MM.1S (cell line): ENCODE measurements around the gene PXMP4.

Experiments
- DNase-seq: peaks from one replicate; pipeline ENCODE4 v3.0.0-alpha.2; 2015
- H2AFZ ChIP-seq: fragments of 300-600 bp; sonication (generic); 2 replicates; pipeline ENCODE4 v1.6.0; 2016; ENCODE audit warnings: antibody characterized with exemption, low read length
- H3F3A ChIP-seq: fragments of 300-600 bp; sonication (generic); 2 replicates; pipeline ENCODE4 v1.6.1; 2016; ENCODE audit warnings: mild to moderate bottlenecking, antibody characterized with exemption, low read length, moderate library complexity, mixed read lengths; ENCODE audit not compliant: insufficient read depth
- H3K27ac ChIP-seq: fragments of 300-600 bp; sonication (generic); 2 replicates; pipeline ENCODE4 v1.5.1; 2016; ENCODE audit warnings: mild to moderate bottlenecking, low read length
- H3K27me3 ChIP-seq: fragments of 300-600 bp; sonication (generic); replicated peaks from 2 replicates; pipeline ENCODE4 v1.6.0; 2016; ENCODE audit warnings: low read length; ENCODE audit not compliant: insufficient read depth
- H3K36me3 ChIP-seq: fragments of 300-600 bp; sonication (generic); replicated peaks from 2 replicates; pipeline ENCODE4 v1.6.1; 2016; ENCODE audit warnings: mild to moderate bottlenecking, low read length, mixed read lengths; ENCODE audit not compliant: insufficient read depth
- H3K4me1 ChIP-seq: fragments of 300-600 bp; sonication (generic); 2 replicates; pipeline ENCODE4 v1.6.1; 2016; ENCODE audit warnings: low read length, mixed read lengths
- H3K4me2 ChIP-seq: fragments of 300-600 bp; sonication (generic); 2 replicates; pipeline ENCODE4 v1.6.0; 2016; ENCODE audit warnings: low read depth, low read length
- H3K4me3 ChIP-seq: fragments of 300-600 bp; sonication (generic); 2 replicates; pipeline ENCODE4 v1.5.1; 2016; ENCODE audit warnings: low read length, mixed read lengths
- H3K79me2 ChIP-seq: fragments of 300-600 bp; sonication (generic); 2 replicates; pipeline ENCODE4 v1.6.1; 2016; ENCODE audit warnings: mixed run types, low read length, mixed read lengths
- H3K9ac ChIP-seq: fragments of 300-600 bp; sonication (generic); 2 replicates; pipeline ENCODE4 v1.6.1; 2016; ENCODE audit warnings: low read length, mixed read lengths
- H3K9me2 ChIP-seq: fragments of 300-600 bp; sonication (generic); replicated peaks from 2 replicates; pipeline ENCODE4 v1.6.1; 2016; ENCODE audit warnings: mild to moderate bottlenecking, low read length, mixed read lengths; ENCODE audit not compliant: insufficient read depth
- H3K9me3 ChIP-seq: fragments of 300-600 bp; sonication (generic); replicated peaks from 2 replicates; pipeline ENCODE4 v1.6.1; 2016; ENCODE audit warnings: mild to moderate bottlenecking, low read length, mixed read lengths; ENCODE audit not compliant: insufficient read depth
- H4K20me1 ChIP-seq: fragments of 300-600 bp; sonication (generic); 2 replicates; pipeline ENCODE4 v1.6.1; 2016; ENCODE audit warnings: mild to moderate bottlenecking, low read length, moderate library complexity, mixed read lengths; ENCODE audit not compliant: insufficient read depth
- EZH2 ChIP-seq: fragments of 300-600 bp; sonication (generic); optimal IDR thresholded peaks from 2 replicates; pipeline ENCODE3; 2017; ENCODE audit warnings: low read depth, mild to moderate bottlenecking, antibody characterized with exemption, low read length, mixed read lengths
- EZH2phosphoT487 ChIP-seq: fragments of 300-600 bp; sonication (generic); IDR thresholded peaks from 2 replicates; pipeline ENCODE4 v1.6.1; 2018; ENCODE audit warnings: antibody characterized with exemption, low read length
- TF ChIP-seq, protein P1 (sequence below): fragments of 300-600 bp; sonication (generic); IDR thresholded peaks from 2 replicates; pipeline ENCODE4 v1.5.1; 2016; ENCODE audit warnings: antibody characterized with exemption, low read length, mixed read lengths

PXMP4 gene

DNA sequence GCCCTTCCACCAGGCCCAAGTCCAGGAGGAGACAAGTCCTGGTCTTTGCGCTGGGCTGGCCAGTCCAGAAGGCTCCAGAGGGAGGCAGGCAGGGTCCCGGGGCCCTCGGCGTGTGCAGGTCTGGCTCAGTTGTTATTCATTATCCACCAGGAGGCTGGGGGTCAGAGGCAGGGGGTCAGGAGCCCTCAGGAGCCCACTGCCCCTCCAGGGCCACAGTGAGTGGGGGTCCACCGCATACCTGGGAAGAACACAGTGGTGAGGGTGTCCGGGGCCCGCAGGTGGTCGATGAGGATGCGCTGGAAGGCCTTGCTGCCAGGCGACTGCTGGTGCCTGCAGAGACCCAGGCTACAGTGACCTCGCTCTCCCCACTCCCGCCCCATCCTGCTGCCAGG is 62.4 kb downstream of the PXMP4 start:
- H3K27me3 ChIP-seq, result no peaks in the 10 kb centered on the region

DNA sequence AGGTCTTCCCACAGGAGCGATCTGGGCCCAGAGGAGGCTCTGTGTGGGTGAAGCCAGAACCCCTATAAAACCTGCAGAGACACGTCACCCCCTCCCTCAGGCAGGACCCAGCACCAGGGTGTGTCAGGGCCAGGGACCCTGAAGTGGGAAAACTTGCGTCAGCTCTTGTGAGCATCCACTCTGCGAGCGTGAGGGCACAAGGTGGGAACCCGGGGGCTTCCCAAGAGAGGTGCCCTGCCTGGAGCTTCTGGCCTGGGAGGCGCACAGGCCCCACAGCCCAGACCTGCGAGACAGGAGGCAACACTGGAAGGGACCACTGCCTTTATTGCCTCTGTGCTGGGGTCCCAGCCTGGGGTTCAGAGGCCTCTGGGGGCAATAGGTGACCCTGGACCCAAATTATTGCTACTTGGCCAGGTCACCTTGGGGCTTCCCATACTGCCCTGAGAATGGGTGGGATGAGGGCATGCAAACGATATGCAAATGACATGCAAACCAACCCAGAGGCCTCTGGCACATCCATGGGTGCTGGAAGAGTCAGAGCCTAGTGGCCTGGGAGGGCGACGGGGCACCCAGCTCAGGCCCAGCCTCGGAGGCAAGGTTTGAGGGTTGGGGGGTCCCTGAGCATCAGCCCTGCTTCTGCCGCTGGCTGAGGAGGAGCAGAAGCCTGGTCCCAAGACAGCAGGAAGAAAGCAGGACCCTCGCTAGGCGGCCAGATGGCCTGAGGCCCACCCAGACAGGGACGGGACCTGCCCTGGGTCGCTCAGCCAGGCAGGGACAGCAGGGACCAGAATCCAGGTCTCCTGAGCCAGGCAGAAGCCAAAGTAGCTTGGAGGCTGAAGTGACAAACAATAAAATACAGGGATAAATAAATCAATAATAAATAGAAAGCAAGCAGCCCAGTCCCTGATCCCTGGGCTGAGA is 63.1 kb downstream of the PXMP4 start:
- DNase-seq, result no peak
- no peak for TF ChIP-seq EZH2
- Histone ChIP-seq H2AFZ (no peak overlapping the region), H3K4me3 (no peak overlapping the region), H3K27ac (no peak overlapping the region), H3K9ac (no peak overlapping the region), H3K36me3 (no peaks in the 10 kb centered on the region), H3K9me3 (no peaks in the 10 kb centered on the region), H3F3A (no peaks in the 10 kb centered on the region; the same call in 1 of the 2 replicates), H3K4me2 (no peak overlapping the region), H3K79me2 (no peaks in the 10 kb centered on the region), H3K4me1 (peaks cover 3% of the 10 kb centered on the region; the same call in 1 of the 2 replicates), H3K9me2 (no peaks in the 10 kb centered on the region), H4K20me1 (no peaks in the 10 kb centered on the region), H3K27me3 (no peaks in the 10 kb centered on the region)

More for the DNA sequence above, 62.4 kb downstream of the PXMP4 start:
- no peak for DNase-seq
- no peaks in the 10 kb centered on the region for H3K9me2 ChIP-seq
- H3F3A ChIP-seq, result no peaks in the 10 kb centered on the region; the same call in 1 of the 2 replicates
- no peak overlapping the region for H3K27ac ChIP-seq
- H3K36me3 ChIP-seq, result no peaks in the 10 kb centered on the region
- TF ChIP-seq EZH2phosphoT487, result no peak
- TF ChIP-seq EZH2, result no peak
- TF ChIP-seq, protein P1, sequence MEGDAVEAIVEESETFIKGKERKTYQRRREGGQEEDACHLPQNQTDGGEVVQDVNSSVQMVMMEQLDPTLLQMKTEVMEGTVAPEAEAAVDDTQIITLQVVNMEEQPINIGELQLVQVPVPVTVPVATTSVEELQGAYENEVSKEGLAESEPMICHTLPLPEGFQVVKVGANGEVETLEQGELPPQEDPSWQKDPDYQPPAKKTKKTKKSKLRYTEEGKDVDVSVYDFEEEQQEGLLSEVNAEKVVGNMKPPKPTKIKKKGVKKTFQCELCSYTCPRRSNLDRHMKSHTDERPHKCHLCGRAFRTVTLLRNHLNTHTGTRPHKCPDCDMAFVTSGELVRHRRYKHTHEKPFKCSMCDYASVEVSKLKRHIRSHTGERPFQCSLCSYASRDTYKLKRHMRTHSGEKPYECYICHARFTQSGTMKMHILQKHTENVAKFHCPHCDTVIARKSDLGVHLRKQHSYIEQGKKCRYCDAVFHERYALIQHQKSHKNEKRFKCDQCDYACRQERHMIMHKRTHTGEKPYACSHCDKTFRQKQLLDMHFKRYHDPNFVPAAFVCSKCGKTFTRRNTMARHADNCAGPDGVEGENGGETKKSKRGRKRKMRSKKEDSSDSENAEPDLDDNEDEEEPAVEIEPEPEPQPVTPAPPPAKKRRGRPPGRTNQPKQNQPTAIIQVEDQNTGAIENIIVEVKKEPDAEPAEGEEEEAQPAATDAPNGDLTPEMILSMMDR, result no peak
- H3K79me2 ChIP-seq, result no peaks in the 10 kb centered on the region
- no peak overlapping the region for H3K9ac ChIP-seq
- H4K20me1 ChIP-seq, result no peaks in the 10 kb centered on the region
- H3K9me3 ChIP-seq, result no peaks in the 10 kb centered on the region
- no peak overlapping the region for H3K4me3 ChIP-seq
- no peak overlapping the region for H3K4me2 ChIP-seq
- H3K4me1 ChIP-seq, result peaks cover 5% of the 10 kb centered on the region; the same call in 1 of the 2 replicates
- H2AFZ ChIP-seq, result no peak overlapping the region

DNA sequence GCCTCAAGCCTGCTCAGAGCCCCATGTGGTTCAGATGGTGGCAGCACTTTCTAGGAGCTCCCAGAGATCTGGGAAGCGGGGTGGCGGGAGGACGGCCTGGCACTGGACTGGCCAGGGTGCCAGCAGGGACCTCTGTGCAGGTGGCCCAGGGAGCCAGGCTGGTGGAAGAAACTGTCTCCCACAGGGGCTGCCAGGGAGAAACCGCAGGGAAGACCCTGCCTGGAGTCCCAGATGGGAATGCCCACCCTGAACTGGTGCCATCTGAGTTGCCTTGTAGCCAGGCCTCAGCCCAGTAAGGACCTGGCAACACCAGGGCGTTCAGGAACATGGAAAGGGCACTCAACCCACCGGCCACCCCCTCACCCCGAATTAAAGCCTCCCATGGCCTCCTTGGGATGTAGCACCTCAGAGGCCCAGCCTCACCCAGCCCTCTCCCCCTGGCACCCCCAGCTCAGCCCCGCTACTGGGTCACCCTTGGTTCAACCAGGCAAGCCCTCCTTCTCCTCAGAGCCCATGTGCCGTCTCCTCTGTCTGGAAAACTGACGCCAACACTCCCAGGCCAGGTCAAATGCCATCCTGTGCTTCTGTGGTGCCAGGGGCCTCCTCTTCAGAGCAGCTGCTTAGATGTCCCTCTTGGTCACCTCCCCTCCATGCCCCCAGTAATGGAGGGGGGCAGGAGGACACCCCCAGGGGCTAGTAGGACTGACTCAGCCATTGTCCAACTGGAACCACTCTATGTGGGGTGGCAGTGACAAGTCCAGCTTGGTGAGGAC is 63.9 kb downstream of the PXMP4 start:
- peaks cover 3% of the 10 kb centered on the region; the same call in 1 of the 2 replicates for H3K4me1 ChIP-seq
- no peaks in the 10 kb centered on the region for H3K27me3 ChIP-seq
- TF ChIP-seq EZH2, result no peak
- TF ChIP-seq, protein P1, result no peak
- TF ChIP-seq EZH2phosphoT487, result no peak
- H3K79me2 ChIP-seq, result no peaks in the 10 kb centered on the region
- no peak overlapping the region for H3K9ac ChIP-seq
- H2AFZ ChIP-seq, result no peak overlapping the region
- no peak overlapping the region for H3K4me2 ChIP-seq
- no peak for DNase-seq
- H3K4me3 ChIP-seq, result no peak overlapping the region
- H3K36me3 ChIP-seq, result no peaks in the 10 kb centered on the region
- no peaks in the 10 kb centered on the region; the same call in 1 of the 2 replicates for H3F3A ChIP-seq
- H3K9me2 ChIP-seq, result no peaks in the 10 kb centered on the region
- H3K27ac ChIP-seq, result no peak overlapping the region
- H4K20me1 ChIP-seq, result no peaks in the 10 kb centered on the region
- no peaks in the 10 kb centered on the region for H3K9me3 ChIP-seq
